Natural killer cell (primary cell): ENCODE results near the gene CEP290. TPM values are rescaled to one million over a fixed set of nuclear protein-coding genes. Genes with fewer than 3 reads are reported as not detected.

ENCODE experiments used
- ATAC-seq, 3 donors: fragments of 150-1000 bp in 2 of 3; fragments of 200-7000 bp in 1 of 3; cut with Tn5 transposase; 1 replicate in 1 of 3; 2 replicates in 2 of 3; pipeline ENCODE4 v1.10.0; 2021; ENCODE audit warnings: mild to moderate bottlenecking in 2 of 3, moderate library complexity in 2 of 3
- DNase-seq, 2 donors: peaks; one replicate each; pipeline versions ENCODE4 v3.0.0 to v3.0.0-alpha.2; 2013 to 2021; ENCODE audit warnings: mixed read lengths in 1 of 2
- H3K27ac ChIP-seq: one replicate; pipeline ENCODE4 v1.5.1; 2013; ENCODE audit warnings: mild to moderate bottlenecking, low read length
- H3K27me3 ChIP-seq: one replicate; pipeline ENCODE4 v1.6.1; 2013; ENCODE audit warnings: low read length; ENCODE audit not compliant: control insufficient read depth, insufficient read depth
- H3K36me3 ChIP-seq: one replicate; pipeline ENCODE4 v1.6.1; 2013; ENCODE audit warnings: low read length; ENCODE audit not compliant: control insufficient read depth, insufficient read depth
- H3K4me1 ChIP-seq: one replicate; pipeline ENCODE4 v1.6.1; 2013; ENCODE audit warnings: low read length; ENCODE audit not compliant: control insufficient read depth, insufficient read depth
- H3K4me3 ChIP-seq: one replicate; pipeline ENCODE4 v1.5.1; 2013; ENCODE audit warnings: low read length
- H3K9me3 ChIP-seq: one replicate; pipeline ENCODE4 v1.6.1; 2013; ENCODE audit warnings: low read length; ENCODE audit not compliant: control insufficient read depth, insufficient read depth
- H3K27ac Mint-ChIP-seq, 2 donors: one replicate each; pipeline ENCODE4 v1.8.0; 2022; ENCODE audit warnings: mild to moderate bottlenecking in 2 of 2, mixed read lengths in 2 of 2, moderate library complexity in 1 of 2
- H3K27me3 Mint-ChIP-seq, 2 donors: one replicate each; pipeline ENCODE4 v1.8.0; 2022; ENCODE audit warnings: low read depth in 2 of 2, mixed read lengths in 2 of 2
- H3K36me3 Mint-ChIP-seq: one replicate; pipeline ENCODE4 v1.8.0; 2022; ENCODE audit warnings: mixed read lengths
- H3K4me1 Mint-ChIP-seq, 2 donors: one replicate each; pipeline ENCODE4 v1.8.0; 2022; ENCODE audit warnings: mixed read lengths in 2 of 2
- H3K4me3 Mint-ChIP-seq: one replicate; pipeline ENCODE4 v1.8.0; 2022; ENCODE audit warnings: mild to moderate bottlenecking, moderate library complexity, mixed read lengths
- H3K9me3 Mint-ChIP-seq, 2 donors: one replicate each; pipeline ENCODE4 v1.8.0; 2022; ENCODE audit warnings: mixed read lengths in 2 of 2
- CTCF ChIP-seq: fragments of 200-600 bp; IDR thresholded peaks from one replicate; pipeline ENCODE4 v1.8.0; 2022; ENCODE audit warnings: antibody characterized with exemption
- WGBS: methylation state at CpG from one replicate; pipeline ENCODE4 v1.1.7; 2013; ENCODE audit warnings: missing lambda C conversion rate; ENCODE audit not compliant: insufficient coverage; 5-methylcytosine and 5-hydroxymethylcytosine counted together
- intact Hi-C: fragments of 100-400 bp; cut with micrococcal nuclease; formaldehyde crosslinking; loops from one replicate; pipeline ENCODE4 v1.14.2; 2022
- total RNA-seq, 4 donors: library from RNA; stranded (reverse); fragments of 120-200 nt in 1 of 4; gene quantifications; one replicate each; pipeline versions ENCODE4 v1.2.3 to v1.2.4, GENCODE V29; 2013 to 2022

The CEP290 gene
- total RNA-seq, 3 donors from 2014 or later (not counting 1 experiment from before 2014, with no cell fraction given), result 14.3 to 23.6 (median 18.7) TPM

GRCh38 chr12:88127099-88127498 is 14.8 kb downstream of the CEP290 start:
- WGBS, result 97% methylated on average over 3 of the region's 3 CpGs
- Histone ChIP-seq H3K27ac (no peak overlapping the region), H3K27me3 (no peaks in the 10 kb centered on the region), H3K4me1 (no peaks in the 10 kb centered on the region), H3K4me3 (no peak overlapping the region), H3K9me3 (no peaks in the 10 kb centered on the region), H3K36me3 (peaks cover 42% of the 10 kb centered on the region)
- DNase-seq, result no peak
- no peaks in the 10 kb centered on the region for H3K36me3 Mint-ChIP-seq
- no peaks in the 10 kb centered on the region for H3K9me3 Mint-ChIP-seq
- intact Hi-C loops, result no loop called here
- TF ChIP-seq CTCF, result no peak
- H3K4me3 Mint-ChIP-seq, result no peak overlapping the region
- no peaks in the 10 kb centered on the region for H3K27me3 Mint-ChIP-seq
- no peak overlapping the region for H3K27ac Mint-ChIP-seq
- ATAC-seq, result no peak
- H3K4me1 Mint-ChIP-seq, result no peaks in the 10 kb centered on the region

- Mint-ChIP-seq H3K9me3 (no peaks in the 10 kb centered on the region), H3K27me3 (no peaks in the 10 kb centered on the region)
- intact Hi-C loops, result no loop called here
These were observed 19.2 kb downstream of the CEP290 start for GRCh38 chr12:88122666-88123065.

GRCh38 chr12:88113871-88114270 is 28.0 kb downstream of the CEP290 start:
- TF ChIP-seq CTCF, result no peak
- H3K27ac ChIP-seq, result no peak overlapping the region
- H3K4me1 ChIP-seq, result no peaks in the 10 kb centered on the region
- Mint-ChIP-seq H3K4me1 (no peaks in the 10 kb centered on the region), H3K27me3 (no peaks in the 10 kb centered on the region), H3K9me3 (no peaks in the 10 kb centered on the region), H3K4me3 (no peak overlapping the region), H3K36me3 (peaks cover 37% of the 10 kb centered on the region), H3K27ac (no peak overlapping the region)
- H3K9me3 ChIP-seq, result no peaks in the 10 kb centered on the region
- no peaks in the 10 kb centered on the region for H3K27me3 ChIP-seq
- ATAC-seq (no peak), DNase-seq (no peak)
- no peak overlapping the region for H3K4me3 ChIP-seq
- intact Hi-C loops, result no loop called here
- whole genome bisulfite sequencing, result 67% methylated on average over 3 of the region's 3 CpGs
- H3K36me3 ChIP-seq, result peaks cover 54% of the 10 kb centered on the region

More at GRCh38 chr12:88122666-88123065, 19.2 kb downstream of the CEP290 start:
- Mint-ChIP-seq H3K27ac (no peak overlapping the region), H3K4me1 (no peaks in the 10 kb centered on the region), H3K4me3 (no peak overlapping the region), H3K36me3 (peaks cover 7% of the 10 kb centered on the region)
- H3K36me3 ChIP-seq, result peaks cover 40% of the 10 kb centered on the region
- TF ChIP-seq CTCF, result no peak
- H3K27ac ChIP-seq, result no peak overlapping the region
- H3K9me3 ChIP-seq, result no peaks in the 10 kb centered on the region
- no peak for DNase-seq
- no peak overlapping the region for H3K4me3 ChIP-seq
- H3K4me1 ChIP-seq, result no peaks in the 10 kb centered on the region
- no peaks in the 10 kb centered on the region for H3K27me3 ChIP-seq
- WGBS, result 60% methylated on average over 4 of the region's 4 CpGs
- no peak for ATAC-seq

- Histone ChIP-seq H3K27ac (no peak overlapping the region), H3K27me3 (no peaks in the 10 kb centered on the region), H3K4me3 (no peak overlapping the region), H3K9me3 (no peaks in the 10 kb centered on the region), H3K4me1 (no peaks in the 10 kb centered on the region), H3K36me3 (peaks cover 51% of the 10 kb centered on the region)
- Mint-ChIP-seq H3K4me3 (no peak overlapping the region), H3K27ac (no peak overlapping the region), H3K9me3 (no peaks in the 10 kb centered on the region), H3K4me1 (no peaks in the 10 kb centered on the region), H3K27me3 (no peaks in the 10 kb centered on the region), H3K36me3 (peaks cover 29% of the 10 kb centered on the region)
- intact Hi-C loops, result no loop called here
- DNase-seq (peak in 1 of 2 donors; percentile 56), ATAC-seq (no peak)
- WGBS, result 62% methylated on average over 1 of the region's 1 CpG
- no peak for TF ChIP-seq CTCF
These were observed 30.7 kb downstream of the CEP290 start for GRCh38 chr12:88111074-88111652.
